Parathyroid adenoma (tissue), 2 donors: Measurements from ENCODE around the gene PKN1.
"Not testable (repeated sequence)": the region's sequence is repeated elsewhere in the genome, so short reads cannot be mapped to it uniquely, and the experiment has no call there.

Experiments used
- H2AFZ ChIP-seq: fragments of 300-600 bp; sonication (generic); one replicate; pipeline ENCODE4 v1.7.0; 2017; ENCODE audit warnings: antibody characterized with exemption, mild to moderate bottlenecking
- H3K27ac ChIP-seq: fragments of 300-600 bp; sonication (generic); one replicate; pipeline ENCODE4 v1.7.0; 2017
- H3K27me3 ChIP-seq: fragments of 300-600 bp; sonication (generic); one replicate; pipeline ENCODE4 v1.7.0; 2017; ENCODE audit warnings: low read length; ENCODE audit not compliant: control insufficient read depth, insufficient read depth
- H3K36me3 ChIP-seq: fragments of 300-600 bp; sonication (generic); one replicate; pipeline ENCODE4 v1.7.0; 2017; ENCODE audit warnings: low read length; ENCODE audit not compliant: control insufficient read depth, insufficient read depth
- H3K4me1 ChIP-seq: fragments of 300-600 bp; sonication (generic); one replicate; pipeline ENCODE4 v1.7.0; 2017; ENCODE audit warnings: control low read depth
- H3K4me2 ChIP-seq: fragments of 300-600 bp; sonication (generic); one replicate; pipeline ENCODE4 v1.7.0; 2017; ENCODE audit warnings: low read length
- H3K4me3 ChIP-seq: fragments of 300-600 bp; sonication (generic); one replicate; pipeline ENCODE4 v1.7.0; 2017; ENCODE audit warnings: low read depth, low read length
- H3K79me2 ChIP-seq: fragments of 300-600 bp; sonication (generic); one replicate; pipeline ENCODE4 v1.7.0; 2017; ENCODE audit warnings: control low read depth
- H3K9ac ChIP-seq: fragments of 300-600 bp; sonication (generic); one replicate; pipeline ENCODE4 v1.7.0; 2017; ENCODE audit warnings: mild to moderate bottlenecking
- H3K9me3 ChIP-seq: fragments of 300-600 bp; sonication (generic); one replicate; pipeline ENCODE4 v1.7.0; 2017; ENCODE audit warnings: low read length; ENCODE audit not compliant: control insufficient read depth
- CTCF ChIP-seq: fragments of 300-600 bp; sonication (generic); IDR thresholded peaks from one replicate; pipeline ENCODE4 v1.7.0; 2017; ENCODE audit warnings: antibody characterized with exemption, mild to moderate bottlenecking
- donor health status: primary hyperparathyroidism.

Gene PKN1

GRCh38 chr19:14391156-14391821 is 41.8 kb upstream of the PKN1 start:
- no peak for TF ChIP-seq CTCF
- no peaks in the 10 kb centered on the region for H3K36me3 ChIP-seq
- H3K4me1 ChIP-seq = no peaks in the 10 kb centered on the region
- H3K9me3 ChIP-seq = no peaks in the 10 kb centered on the region
- H3K27me3 ChIP-seq = no peaks in the 10 kb centered on the region
- no peak overlapping the region for H3K4me3 ChIP-seq
- H3K4me2 ChIP-seq = no peak overlapping the region
- H3K9ac ChIP-seq = no peak overlapping the region
- no peak overlapping the region for H2AFZ ChIP-seq
- H3K79me2 ChIP-seq = no peaks in the 10 kb centered on the region
- no peak overlapping the region for H3K27ac ChIP-seq

GRCh38 chr19:14393329-14393728 is 39.8 kb upstream of the PKN1 start:
- no peak overlapping the region for H3K4me2 ChIP-seq
- no peaks in the 10 kb centered on the region for H3K79me2 ChIP-seq
- no peaks in the 10 kb centered on the region for H3K9me3 ChIP-seq
- no peaks in the 10 kb centered on the region for H3K27me3 ChIP-seq
- no peak for TF ChIP-seq CTCF
- no peak overlapping the region for H3K27ac ChIP-seq
- H3K4me1 ChIP-seq = no peaks in the 10 kb centered on the region
- H3K4me3 ChIP-seq = no peak overlapping the region
- no peak overlapping the region for H3K9ac ChIP-seq
- no peaks in the 10 kb centered on the region for H3K36me3 ChIP-seq
- no peak overlapping the region for H2AFZ ChIP-seq

- no peaks in the 10 kb centered on the region for H3K36me3 ChIP-seq
- no peak overlapping the region for H3K27ac ChIP-seq
- H3K79me2 ChIP-seq = no peaks in the 10 kb centered on the region
- H3K9me3 ChIP-seq = no peaks in the 10 kb centered on the region
- TF ChIP-seq CTCF = no peak
- no peaks in the 10 kb centered on the region for H3K4me1 ChIP-seq
- no peak overlapping the region for H3K9ac ChIP-seq
- no peak overlapping the region for H2AFZ ChIP-seq
- H3K4me2 ChIP-seq = no peak overlapping the region
- H3K4me3 ChIP-seq = no peak overlapping the region
- H3K27me3 ChIP-seq = no peaks in the 10 kb centered on the region
Observed at GRCh38 chr19:14394167-14394566, 38.9 kb upstream of the PKN1 start.

GRCh38 chr19:14395262-14395661 is 37.8 kb upstream of the PKN1 start:
- Histone ChIP-seq H3K4me2 (no peak overlapping the region), H3K9me3 (no peaks in the 10 kb centered on the region), H3K4me3 (no peak overlapping the region), H3K27ac (no peak overlapping the region), H3K9ac (no peak overlapping the region), H3K27me3 (no peaks in the 10 kb centered on the region), H2AFZ (no peak overlapping the region), H3K36me3 (no peaks in the 10 kb centered on the region), H3K79me2 (no peaks in the 10 kb centered on the region), H3K4me1 (no peaks in the 10 kb centered on the region)
- TF ChIP-seq CTCF = no peak

- Histone ChIP-seq H3K36me3 (no peaks in the 10 kb centered on the region), H3K27me3 (no peaks in the 10 kb centered on the region), H2AFZ (no peak overlapping the region), H3K4me2 (no peak overlapping the region), H3K4me3 (no peak overlapping the region), H3K9me3 (no peaks in the 10 kb centered on the region), H3K79me2 (no peaks in the 10 kb centered on the region), H3K9ac (no peak overlapping the region), H3K4me1 (no peaks in the 10 kb centered on the region), H3K27ac (no peak overlapping the region)
- TF ChIP-seq CTCF = no peak
Observed at GRCh38 chr19:14395710-14396336, 37.3 kb upstream of the PKN1 start.

- H3K4me3 ChIP-seq, H3K27ac ChIP-seq: not testable (repeated sequence)
Observed at GRCh38 chr19:14396730-14397129, 36.4 kb upstream of the PKN1 start.

GRCh38 chr19:14397168-14397567 is 35.9 kb upstream of the PKN1 start:
- not testable (repeated sequence) for H3K4me1 ChIP-seq, H3K36me3 ChIP-seq, H3K4me2 ChIP-seq, H3K9me3 ChIP-seq, H3K27ac ChIP-seq, H3K27me3 ChIP-seq, H3K9ac ChIP-seq, H3K79me2 ChIP-seq, H2AFZ ChIP-seq, H3K4me3 ChIP-seq

More at GRCh38 chr19:14396730-14397129, 36.4 kb upstream of the PKN1 start:
- H3K9ac ChIP-seq, H3K27me3 ChIP-seq, H3K36me3 ChIP-seq, H2AFZ ChIP-seq, H3K79me2 ChIP-seq, H3K4me1 ChIP-seq, H3K4me2 ChIP-seq, H3K9me3 ChIP-seq: not testable (repeated sequence)
